A172 (cell line): ENCODE results near the gene METRNL. TPM values are rescaled to one million over a fixed set of nuclear protein-coding genes. Genes with fewer than 3 reads are reported as not detected.

ENCODE experiments used
- DNase-seq: peaks from one replicate; pipeline ENCODE4 v3.0.0-alpha.2; 2015; ENCODE audit warnings: low spot score
- total RNA-seq: library from RNA; depleted of rRNA; stranded (reverse); fragments of >200 nt; shearing (Covaris generic); gene quantifications from 2 replicates; pipeline ENCODE4 v1.2.3, GENCODE V29; 2014

The METRNL gene
- total RNA-seq, 1 experiment from 2014 or later: 190 TPM

DNA sequence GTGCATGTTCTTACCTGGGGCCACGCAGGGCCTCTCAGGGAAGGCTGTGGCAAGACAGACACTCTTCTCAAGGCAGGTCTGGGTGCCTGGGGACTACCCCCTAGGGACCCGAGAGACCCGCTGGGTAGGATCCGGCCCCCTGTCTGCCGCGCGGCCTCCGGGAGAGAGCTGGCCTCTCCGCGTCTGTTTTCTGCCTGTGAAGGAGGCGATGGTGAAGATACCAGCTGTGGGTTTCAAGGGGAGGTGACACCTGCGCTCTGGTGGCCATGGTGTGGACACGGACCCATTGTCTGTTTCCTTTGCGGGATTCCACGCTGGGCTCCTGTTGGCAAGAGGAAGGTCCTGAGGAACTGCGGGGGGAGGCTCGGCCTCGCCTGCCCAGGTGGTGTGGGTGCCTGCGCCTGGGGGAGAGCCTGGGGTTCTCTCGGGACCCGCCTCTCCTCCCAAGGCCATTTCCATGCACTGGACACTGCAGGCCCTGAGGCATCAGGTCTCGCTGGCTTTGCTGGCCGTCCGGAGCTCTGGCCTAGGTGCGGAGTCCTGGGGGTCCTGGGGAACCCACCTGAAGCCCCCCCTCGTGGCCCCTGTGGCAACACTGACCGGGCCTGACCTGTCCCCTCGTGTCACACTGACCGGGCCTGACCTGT is 12.2 kb upstream of the METRNL start:
- no peak for DNase-seq

DNA sequence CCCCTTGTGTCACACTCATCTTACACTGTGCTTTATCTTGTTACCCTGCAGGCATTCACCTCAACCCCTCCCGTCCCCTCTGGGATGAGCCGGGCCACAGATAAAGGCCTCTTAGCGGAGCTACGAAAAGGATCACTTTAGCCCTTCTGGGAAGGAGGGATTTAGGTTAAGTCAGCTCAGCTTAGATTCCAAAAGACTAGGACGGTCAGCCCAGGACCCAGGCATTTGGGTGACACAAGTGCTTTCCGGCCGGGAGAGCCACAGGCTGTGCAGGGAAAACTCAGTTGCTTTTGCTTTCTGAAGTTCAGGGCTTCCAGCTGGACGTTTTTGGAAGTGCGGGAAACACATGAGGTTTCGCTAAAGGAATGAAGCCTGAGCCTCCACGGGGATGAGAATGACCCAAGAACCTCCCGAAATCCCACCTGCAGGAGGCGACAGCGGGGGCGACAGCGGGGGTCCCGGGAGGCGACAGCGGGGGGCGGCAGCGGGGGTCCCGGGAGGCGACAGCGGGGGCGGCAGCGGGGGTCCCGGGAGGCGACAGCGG is 11.6 kb upstream of the METRNL start:
- no peak for DNase-seq

DNA sequence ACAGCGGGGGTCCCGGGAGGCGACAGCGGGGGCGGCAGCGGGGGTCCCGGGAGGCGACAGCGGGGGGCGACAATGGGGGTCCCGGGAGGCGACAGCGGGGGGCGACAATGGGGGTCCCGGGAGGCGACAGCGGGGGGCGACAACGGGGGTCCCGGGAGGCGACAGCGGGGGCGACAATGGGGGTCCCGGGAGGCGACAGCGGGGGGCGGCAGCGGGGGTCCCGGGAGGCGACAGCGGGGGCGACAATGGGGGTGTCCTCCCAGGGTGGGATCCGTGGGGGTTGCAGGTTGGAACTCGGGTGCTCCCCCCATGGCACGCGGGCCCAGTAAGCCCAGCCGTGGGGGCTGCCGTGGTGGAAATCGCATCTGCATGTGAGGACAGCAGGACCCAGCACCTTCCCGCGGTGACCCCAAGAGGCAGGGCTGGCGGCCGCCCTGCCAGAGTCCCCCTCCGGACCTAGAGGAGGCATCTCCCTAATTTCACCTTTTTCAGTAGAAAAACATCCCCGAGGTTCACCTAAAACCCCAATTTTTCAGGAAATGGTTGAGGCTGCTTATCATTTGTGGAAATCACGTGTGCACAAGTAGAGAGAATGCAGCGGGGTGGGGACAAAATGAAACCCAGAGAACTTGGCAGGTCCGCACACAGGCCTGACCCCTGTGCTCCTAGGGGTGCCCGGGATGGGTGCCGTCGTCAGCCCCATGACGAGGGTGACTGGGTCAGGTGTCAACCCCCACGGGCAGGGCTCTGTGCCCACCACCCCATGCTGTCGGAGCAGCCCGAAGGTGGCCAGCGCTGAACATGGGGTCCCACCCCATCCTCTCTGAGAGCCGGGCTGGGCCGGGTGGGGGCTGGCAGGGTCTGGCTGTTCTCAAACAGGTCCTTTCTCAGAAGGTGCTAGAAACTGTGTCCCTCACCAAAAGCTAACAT is 10.5 kb upstream of the METRNL start:
- no peak for DNase-seq

DNA sequence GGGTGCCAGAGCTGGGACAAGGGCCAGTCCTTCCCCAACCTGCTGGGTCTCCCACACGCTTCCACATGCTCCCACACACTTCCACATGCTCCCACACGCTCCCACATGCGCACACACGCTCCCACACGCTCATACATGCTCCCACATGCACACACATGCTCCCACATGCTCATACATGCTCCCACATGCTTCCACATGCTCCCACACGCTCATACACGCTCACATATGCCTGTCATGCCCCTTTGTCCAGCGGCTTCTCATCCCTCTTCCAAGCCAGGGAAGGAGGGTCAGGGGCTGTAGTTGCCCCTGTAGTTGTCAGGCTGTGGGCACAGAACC is 9.9 kb upstream of the METRNL start:
- no peak for DNase-seq

- no peak for DNase-seq
Measured at GRCh38 chr17:83069931-83070742, 9.3 kb upstream of the METRNL start.

GRCh38 chr17:83070800-83071341 is 8.5 kb upstream of the METRNL start:
- no peak for DNase-seq

GRCh38 chr17:83071365-83071764 is 8.0 kb upstream of the METRNL start:
- DNase-seq: no peak

DNA sequence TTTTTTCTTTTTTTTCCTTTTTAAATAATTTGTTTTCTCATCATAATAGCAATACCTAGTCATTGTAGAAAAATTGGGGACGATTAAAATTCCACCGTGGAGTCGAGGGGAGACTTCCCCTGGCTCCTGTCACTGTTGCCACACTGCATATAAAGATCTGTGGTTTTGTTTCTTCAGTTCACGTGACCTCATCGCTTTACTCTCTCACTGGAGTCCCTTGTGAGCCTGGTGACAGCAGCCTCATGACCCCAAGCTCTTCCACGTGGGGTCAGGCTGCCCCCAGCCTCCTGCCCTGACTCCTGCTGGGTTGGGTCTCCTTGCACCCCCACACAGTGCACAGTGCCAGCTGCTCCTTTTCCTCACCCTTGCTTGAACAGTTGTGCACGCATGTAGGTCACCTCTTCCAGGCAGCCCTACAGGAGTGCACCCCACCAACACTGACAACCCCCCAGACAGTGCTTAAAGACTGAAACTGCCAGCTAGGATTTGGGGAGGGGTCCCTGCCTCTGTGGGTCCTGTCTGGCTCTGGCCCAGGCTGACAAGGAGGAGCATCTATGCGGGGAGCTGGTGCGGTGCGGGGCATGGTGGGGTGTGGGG is 7.3 kb upstream of the METRNL start:
- no peak for DNase-seq

DNA sequence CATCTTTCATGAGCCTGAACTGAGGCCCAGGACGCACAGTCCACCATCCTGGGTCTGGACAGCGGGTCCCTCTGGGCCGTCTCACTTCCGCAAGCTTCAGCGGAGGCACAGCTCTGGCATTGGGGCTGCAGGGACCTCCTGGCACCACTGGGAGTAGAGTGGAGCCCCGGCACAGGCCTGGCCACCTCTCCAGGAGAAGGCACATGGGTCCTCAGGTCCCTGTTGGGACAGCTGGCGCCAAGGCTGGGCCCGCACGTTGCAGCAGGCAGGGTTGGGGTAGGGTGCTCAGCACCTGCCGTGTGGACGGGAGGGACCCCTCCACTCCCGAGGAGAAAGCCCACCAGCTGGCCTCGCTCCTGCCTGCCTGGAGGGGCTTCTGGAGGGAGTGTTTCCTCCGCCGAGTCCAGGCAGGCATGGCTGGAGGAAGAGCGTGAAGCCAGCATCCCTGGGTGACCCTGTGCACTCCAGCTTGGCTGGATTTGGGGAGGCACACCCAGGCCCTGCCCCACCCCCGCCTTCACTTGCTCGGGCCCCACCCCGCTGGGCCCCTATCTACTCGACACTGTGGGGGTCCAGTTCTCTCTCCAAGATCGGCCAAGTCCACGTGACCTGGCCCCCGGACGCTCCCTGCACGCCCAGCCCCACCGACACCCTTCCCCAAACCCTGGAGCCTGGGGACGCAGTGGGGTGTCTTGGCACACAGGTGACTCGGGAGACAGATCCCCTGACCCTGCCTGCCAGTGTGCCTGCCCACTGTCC is 6.6 kb upstream of the METRNL start:
- DNase-seq: no peak

- peak; percentile 91 for DNase-seq
Measured at GRCh38 chr17:83073389-83074063, 5.9 kb upstream of the METRNL start.

DNA sequence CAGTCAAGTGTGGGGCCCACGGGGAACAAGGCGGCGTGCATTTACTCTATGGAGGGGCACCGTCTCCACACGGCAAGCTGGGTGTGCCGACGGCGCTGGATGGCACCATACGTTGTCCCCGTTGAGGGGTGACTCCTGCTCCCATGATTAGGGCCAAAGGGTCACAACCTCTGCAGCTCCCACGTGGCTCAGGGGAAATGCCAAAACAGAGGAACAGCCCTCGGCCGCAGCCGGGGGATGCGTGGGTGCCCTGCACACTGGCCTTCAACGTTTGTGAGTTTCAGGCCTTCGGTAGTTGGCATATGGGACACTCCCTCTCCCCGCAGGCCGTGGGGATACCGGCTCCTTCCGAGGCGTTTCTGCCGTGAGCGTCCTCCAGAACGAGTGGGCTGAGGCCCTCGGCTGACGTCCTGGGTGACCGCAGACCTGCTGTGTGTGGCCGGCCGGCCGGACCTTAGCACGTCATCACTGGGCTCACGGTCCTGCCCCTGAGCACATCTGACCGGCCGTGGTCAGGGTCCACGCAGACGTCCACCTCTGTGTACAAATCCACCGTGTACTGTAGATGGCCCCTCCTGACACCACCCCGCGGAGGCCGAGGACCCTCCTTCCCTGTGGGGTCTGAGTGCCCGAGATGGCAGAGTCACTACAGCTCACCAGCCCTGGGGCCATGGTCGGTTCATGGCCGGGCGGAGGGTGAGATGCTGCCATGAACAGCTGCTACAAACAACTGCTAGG is 4.8 kb upstream of the METRNL start:
- DNase-seq: no peak

DNA sequence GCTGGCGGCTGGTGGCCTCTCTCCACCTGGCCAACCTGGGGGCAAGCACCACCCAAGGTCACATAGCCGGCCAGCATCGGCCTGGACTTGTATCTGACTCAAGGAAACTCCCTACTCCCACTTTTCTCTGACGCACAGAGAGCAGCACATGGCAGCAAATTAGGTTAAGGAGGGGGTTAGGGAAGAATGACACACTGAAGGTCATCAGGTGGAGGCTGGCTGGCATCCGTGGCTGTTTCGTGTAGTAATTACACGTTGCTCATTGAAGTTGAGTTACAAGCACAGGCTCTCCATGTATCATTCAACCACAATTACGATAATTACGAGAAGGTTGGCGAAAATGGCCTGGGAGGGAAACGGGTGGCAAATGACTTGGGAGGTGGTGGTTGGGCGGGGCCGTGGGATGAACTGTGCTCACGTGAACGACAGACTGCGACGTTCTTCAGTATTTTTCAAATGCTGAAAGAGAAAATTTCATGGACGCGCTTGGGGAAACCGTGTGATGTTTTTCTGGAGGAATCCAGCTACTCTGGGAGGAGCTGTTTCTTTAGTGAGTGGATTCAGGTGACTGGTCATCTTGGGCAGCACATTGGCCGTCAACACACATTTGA is 4.0 kb upstream of the METRNL start:
- DNase-seq: no peak

DNA sequence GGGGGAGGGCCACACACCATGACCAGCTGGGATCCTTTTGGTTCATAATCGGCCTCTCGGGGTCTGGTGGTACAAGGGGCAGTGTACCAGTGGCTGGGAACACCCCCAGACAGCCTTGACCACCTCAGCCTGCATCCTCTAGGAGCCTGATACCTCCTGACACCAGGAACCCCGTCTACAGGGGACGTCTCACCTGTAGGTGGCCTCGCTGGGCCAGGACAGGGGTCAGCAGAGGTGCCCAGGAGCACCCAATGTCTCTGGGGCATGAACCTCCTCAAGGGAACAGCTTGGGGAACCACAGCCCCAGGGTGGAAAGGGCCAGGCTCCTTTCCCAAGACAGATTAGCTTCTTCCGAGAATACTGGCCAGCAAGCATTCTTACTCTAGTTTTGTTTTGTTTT is 2.5 kb upstream of the METRNL start:
- no peak for DNase-seq

DNA sequence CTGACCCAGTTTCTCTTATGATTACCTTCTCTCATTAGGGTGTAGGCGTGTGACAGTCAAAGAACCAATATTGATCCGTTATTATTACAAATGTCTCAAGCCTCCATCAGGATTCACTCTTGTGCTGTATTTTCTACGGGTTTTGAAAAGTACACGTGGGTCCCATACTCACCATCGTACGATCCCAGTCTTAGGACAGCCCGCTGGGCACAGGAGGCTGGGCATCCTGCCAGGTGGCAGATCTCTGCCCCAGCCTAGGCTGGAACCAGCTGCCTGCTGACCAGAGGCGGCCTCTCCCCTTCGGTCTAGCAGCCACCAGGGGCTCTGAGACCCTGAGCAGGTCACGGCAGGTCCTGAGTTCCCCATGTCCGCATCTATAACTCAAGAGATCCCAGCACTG is 2.0 kb upstream of the METRNL start:
- no peak for DNase-seq

- no peak for DNase-seq
Measured at GRCh38 chr17:83077939-83078338, 1.5 kb upstream of the METRNL start.

DNA sequence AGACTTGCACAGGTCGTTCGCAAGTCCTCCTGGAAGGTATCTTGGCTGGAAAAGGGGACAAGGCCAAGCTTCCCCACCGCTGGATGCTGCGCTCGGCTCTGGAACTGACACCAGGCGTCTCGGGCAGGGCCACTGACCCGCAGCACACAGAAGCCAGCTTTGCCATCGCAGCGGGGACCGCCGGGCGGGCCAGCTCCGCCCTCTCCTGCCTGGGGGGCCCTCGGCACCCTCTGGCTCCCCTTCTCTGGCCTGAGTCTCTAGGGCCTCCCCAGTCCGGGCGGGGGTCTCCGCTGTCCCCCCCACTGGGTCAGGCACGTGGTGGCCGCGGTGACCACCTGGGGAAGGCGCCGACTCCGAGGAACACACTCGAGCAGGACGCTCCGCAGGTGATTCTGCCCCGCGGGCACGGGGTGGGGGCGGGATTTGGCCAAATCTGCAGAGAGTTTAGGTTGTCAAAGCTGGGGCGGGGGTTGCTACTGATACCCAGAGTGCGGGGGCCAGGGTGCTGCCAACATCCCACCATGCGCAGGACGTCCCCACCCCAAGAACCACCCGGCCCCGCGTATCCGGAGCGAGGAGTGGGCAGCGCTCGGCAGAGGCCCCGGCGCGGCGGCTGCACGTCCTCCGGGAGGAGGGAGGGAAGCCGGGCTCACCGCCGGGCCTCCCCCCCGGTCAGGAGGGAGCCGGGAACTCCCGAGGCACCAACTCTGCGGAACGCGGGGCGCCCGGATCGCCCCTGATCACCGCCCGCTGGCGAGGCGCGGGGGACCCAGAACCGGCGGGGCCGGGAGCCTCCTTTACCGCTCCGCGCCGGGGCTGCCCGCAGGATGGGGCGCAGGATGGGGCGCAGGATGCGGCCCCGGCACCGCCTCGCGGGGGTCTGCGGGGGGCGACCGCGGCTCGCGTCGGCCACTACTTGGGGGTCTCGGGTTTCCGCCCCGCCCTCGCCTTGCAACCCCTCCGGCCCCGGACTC is 744 bp upstream of the METRNL start:
- DNase-seq: no peak

- no peak for DNase-seq
Measured at GRCh38 chr17:83079766-83080578, 563 bp downstream of the METRNL start.
